Breast epithelium (tissue), 4 donors: ENCODE results near the gene PCIF1. TPM values are rescaled to one million over a fixed set of nuclear protein-coding genes. Genes with fewer than 3 reads are reported as not detected.
A peak's percentile ranks its signal among the peaks of the same experiment; 100 is the strongest.
"Not testable (repeated sequence)": the region's sequence is repeated elsewhere in the genome, so short reads cannot be mapped to it uniquely, and the experiment has no call there.

Experiments
- DNase-seq, 2 donors: peaks; one replicate each; pipeline ENCODE4 v3.0.0-alpha.2; 2019; ENCODE audit warnings: low spot score in 2 of 2
- H3K27ac ChIP-seq, 2 donors: fragments of 200-600 bp; sonication (generic) in 1 of 2; one replicate each; pipeline ENCODE4 v1.5.1; 2016 to 2019; ENCODE audit warnings: mild to moderate bottlenecking in 1 of 2
- H3K27me3 ChIP-seq, 2 donors: fragments of 200-600 bp; sonication (generic) in 1 of 2; one replicate each; pipeline versions ENCODE4 v1.5.1 to v1.6.0; 2017 to 2019; ENCODE audit warnings: control low read depth in 1 of 2, mild to moderate bottlenecking in 1 of 2
- H3K36me3 ChIP-seq: fragments of 200-600 bp; one replicate; pipeline ENCODE4 v1.5.1; 2019
- H3K4me1 ChIP-seq, 2 donors: fragments of 200-600 bp; sonication (generic); one replicate each; pipeline ENCODE4 v1.5.1; 2016 to 2019; ENCODE audit warnings: control low read depth in 1 of 2
- H3K4me3 ChIP-seq, 3 donors: fragments of 200-600 bp; sonication (generic); 1 replicate in 2 of 3; 2 replicates in 1 of 3; pipeline ENCODE4 v1.5.1; 2016 to 2019; ENCODE audit warnings: mild to moderate bottlenecking in 3 of 3, moderate library complexity in 2 of 3
- H3K9me3 ChIP-seq, 2 donors: fragments of 200-600 bp; sonication (generic) in 1 of 2; one replicate each; pipeline ENCODE4 v1.5.1; 2016 to 2019; ENCODE audit warnings: control low read depth in 1 of 2
- POLR2A ChIP-seq: fragments of 450-650 bp; IDR thresholded peaks from one replicate; pipeline ENCODE4 v1.6.1; 2016; ENCODE audit warnings: antibody characterized with exemption, mild to moderate bottlenecking, moderate library complexity
- POLR2AphosphoS5 ChIP-seq, 3 donors: sonication (generic); formaldehyde crosslinking; IDR thresholded peaks; one replicate each; pipeline ENCODE4 v1.6.1; 2017; ENCODE audit warnings: antibody characterized with exemption in 3 of 3
- intact Hi-C: fragments of 100-400 bp; cut with DNase I; formaldehyde crosslinking; loops from one replicate; pipeline ENCODE4 v1.15.1; 2023; ENCODE audit warnings: low total_unique reads
- total RNA-seq, 3 donors: library from RNA; depleted of rRNA; stranded (reverse); fragments of >200 nt; gene quantifications; one replicate each; pipeline ENCODE4 v1.1.0, GENCODE V29; 2016
- TF ChIP-seq, protein P1 (sequence below), 3 donors: fragments of 450-650 bp; IDR thresholded peaks; one replicate each; pipeline ENCODE4 v1.5.1; 2016 to 2017; ENCODE audit warnings: antibody characterized with exemption in 3 of 3, mild to moderate bottlenecking in 3 of 3, moderate library complexity in 3 of 3

Gene PCIF1
- total RNA-seq, 3 donors from 2014 or later: 28.2 to 40.2 (median 30.8) TPM

DNA sequence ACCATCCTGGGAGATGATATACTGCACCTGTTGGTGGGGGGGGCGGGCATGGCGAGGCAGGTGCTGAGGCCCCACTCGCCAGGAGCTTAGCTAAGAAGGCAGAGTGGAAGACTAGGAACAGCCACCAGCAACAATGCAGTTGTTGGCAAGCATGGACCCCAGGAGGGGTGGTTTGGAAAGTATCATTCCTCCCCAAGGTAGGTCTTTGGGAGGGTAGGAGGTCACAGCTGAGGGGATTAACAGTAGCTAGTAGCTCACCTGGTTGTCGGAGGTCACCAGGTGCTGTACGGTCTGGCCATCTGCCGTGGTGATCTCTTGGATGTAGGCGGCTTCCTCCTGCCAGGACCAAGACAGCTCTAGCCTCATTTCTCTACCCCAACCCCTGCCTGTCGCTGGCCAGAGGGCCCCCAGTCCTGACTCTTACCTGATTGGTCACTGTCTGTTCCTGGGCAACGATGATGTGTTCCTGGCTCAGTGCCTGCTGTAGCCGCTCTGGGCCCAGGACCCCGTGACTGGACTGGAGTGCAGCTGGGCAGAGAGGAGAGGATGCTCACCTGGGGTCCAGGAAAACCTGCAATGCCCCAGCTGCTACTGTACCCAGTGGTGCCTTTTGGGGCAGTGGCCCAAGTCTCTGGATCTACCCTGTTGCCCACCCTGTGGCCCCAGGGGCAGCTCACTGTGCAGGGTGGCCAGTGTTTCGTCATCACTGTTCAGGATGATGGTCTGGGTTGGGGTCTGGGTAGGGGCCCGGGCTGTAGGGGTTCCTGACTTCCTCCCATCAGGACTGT lies 15.3 kb downstream of the PCIF1 start:
- no peak overlapping the region for H3K4me3 ChIP-seq
- no peak for DNase-seq
- intact Hi-C loops: no loop called here
- no peak for TF ChIP-seq POLR2AphosphoS5 (IDR thresholded peaks at IDR 0.05)
- TF ChIP-seq, protein P1, sequence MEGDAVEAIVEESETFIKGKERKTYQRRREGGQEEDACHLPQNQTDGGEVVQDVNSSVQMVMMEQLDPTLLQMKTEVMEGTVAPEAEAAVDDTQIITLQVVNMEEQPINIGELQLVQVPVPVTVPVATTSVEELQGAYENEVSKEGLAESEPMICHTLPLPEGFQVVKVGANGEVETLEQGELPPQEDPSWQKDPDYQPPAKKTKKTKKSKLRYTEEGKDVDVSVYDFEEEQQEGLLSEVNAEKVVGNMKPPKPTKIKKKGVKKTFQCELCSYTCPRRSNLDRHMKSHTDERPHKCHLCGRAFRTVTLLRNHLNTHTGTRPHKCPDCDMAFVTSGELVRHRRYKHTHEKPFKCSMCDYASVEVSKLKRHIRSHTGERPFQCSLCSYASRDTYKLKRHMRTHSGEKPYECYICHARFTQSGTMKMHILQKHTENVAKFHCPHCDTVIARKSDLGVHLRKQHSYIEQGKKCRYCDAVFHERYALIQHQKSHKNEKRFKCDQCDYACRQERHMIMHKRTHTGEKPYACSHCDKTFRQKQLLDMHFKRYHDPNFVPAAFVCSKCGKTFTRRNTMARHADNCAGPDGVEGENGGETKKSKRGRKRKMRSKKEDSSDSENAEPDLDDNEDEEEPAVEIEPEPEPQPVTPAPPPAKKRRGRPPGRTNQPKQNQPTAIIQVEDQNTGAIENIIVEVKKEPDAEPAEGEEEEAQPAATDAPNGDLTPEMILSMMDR (IDR thresholded peaks at IDR 0.05): no peak
- TF ChIP-seq POLR2A: no peak
- no peaks in the 10 kb centered on the region for H3K4me1 ChIP-seq
- H3K27ac ChIP-seq: peak overlapping the region in 1 of 2 donors; percentile 38
- H3K36me3 ChIP-seq: peaks cover 8% of the 10 kb centered on the region
- H3K9me3 ChIP-seq: no peaks in the 10 kb centered on the region
- no peaks in the 10 kb centered on the region for H3K27me3 ChIP-seq

DNA sequence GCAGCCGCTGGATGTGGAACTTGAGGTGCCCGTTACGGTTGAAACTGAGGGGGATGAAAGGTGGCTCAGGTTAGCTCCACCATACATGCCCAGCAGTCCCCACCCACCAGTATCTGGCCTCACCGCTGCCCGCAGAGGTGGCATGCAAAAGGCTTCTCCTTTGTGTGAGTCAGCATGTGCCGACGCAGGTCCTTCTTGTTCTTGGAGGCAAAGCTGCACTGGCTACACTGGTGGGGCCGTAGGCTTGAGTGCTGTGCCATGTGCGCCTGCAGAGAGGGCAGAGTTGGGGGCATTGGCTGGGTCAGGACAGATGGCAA lies 15.8 kb downstream of the PCIF1 start:
- Histone ChIP-seq H3K27ac (peak overlapping the region in 1 of 2 donors; percentile 38), H3K4me3 (no peak overlapping the region), H3K9me3 (no peaks in the 10 kb centered on the region), H3K27me3 (no peaks in the 10 kb centered on the region), H3K36me3 (peaks cover 8% of the 10 kb centered on the region), H3K4me1 (no peaks in the 10 kb centered on the region)
- no peak for DNase-seq
- intact Hi-C loops: no loop called here
- TF ChIP-seq, protein P1 (IDR thresholded peaks at IDR 0.05): no peak
- TF ChIP-seq POLR2AphosphoS5 (IDR thresholded peaks at IDR 0.05): no peak
- TF ChIP-seq POLR2A: no peak

DNA sequence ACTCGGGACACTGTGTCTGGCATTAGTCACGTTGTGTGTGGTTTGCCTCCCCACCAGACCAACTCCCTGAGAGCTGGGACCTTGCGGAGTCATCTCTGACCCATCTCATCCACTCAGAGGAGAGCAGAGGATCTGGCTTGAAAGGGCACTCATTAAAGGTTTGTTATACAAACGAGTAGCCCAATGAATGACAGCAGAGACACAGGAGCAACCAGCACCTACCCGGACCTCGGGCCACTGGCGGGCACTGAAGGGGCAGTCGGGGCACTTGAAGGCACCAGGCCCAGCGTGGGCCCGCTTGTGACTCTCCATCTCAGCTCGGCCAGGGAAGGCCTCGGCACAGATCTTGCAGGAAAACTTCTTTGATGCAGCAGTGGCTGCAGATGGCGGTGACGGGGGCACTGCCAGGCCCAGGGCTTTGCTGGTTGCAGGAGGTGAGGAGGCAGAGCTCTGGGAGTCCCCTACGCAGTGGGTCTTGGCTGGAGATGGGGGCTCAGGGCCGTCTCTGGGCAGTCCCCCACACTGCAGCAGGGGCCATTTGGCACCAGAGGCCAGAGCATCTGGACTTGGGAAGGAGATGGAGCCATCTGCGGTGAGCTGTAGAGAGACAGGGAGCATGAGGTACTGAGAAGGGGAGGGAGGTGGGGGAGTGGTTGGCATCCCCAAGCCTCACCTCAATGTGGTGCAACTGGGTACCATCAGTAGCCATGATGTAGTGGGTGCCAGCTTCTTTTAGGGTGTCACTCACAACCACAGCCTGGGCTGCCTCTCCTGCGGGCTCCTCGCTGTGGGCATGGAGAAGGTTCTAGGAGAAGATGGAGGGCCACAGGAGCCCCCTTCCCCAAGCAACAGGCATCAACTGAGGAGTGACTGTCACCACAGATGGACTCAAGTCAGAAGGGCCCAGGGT lies 17.7 kb downstream of the PCIF1 start:
- Histone ChIP-seq H3K9me3 (no peaks in the 10 kb centered on the region), H3K27ac (no peak overlapping the region), H3K4me1 (no peaks in the 10 kb centered on the region), H3K27me3 (no peaks in the 10 kb centered on the region), H3K4me3 (no peak overlapping the region), H3K36me3 (peaks cover 8% of the 10 kb centered on the region)
- no peak for DNase-seq
- no peak for TF ChIP-seq POLR2A
- intact Hi-C loops: no loop called here

GRCh38 chr20:45952861-45953260 lies 18.4 kb downstream of the PCIF1 start:
- TF ChIP-seq POLR2A: no peak
- TF ChIP-seq, protein P1 (IDR thresholded peaks at IDR 0.05): no peak
- no peak for TF ChIP-seq POLR2AphosphoS5 (IDR thresholded peaks at IDR 0.05)
- no peaks in the 10 kb centered on the region for H3K27me3 ChIP-seq
- H3K27ac ChIP-seq: no peak overlapping the region
- H3K9me3 ChIP-seq: no peaks in the 10 kb centered on the region
- H3K4me3 ChIP-seq: no peak overlapping the region
- no peaks in the 10 kb centered on the region for H3K4me1 ChIP-seq
- no peak for DNase-seq
- intact Hi-C loops: no loop called here
- H3K36me3 ChIP-seq: peaks cover 8% of the 10 kb centered on the region

DNA sequence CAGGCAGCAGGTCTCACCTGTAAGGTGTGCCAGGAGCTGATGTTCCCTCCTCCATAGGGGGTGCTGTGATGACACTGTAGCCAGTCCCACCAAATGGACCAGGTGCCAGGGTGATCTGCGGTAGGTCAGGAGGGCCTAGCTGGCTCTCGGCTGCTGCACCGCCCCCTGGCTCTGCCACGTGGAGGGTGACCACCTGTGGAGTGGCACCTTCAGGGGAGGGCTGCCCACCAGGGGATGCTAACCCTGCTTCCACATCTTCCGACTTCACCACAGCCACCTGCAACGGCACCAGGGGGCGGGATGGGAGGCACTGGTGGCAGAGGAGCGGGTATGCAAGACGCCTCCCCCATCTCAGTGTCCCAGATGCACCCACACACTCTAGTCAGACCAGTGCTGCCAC lies 19.2 kb downstream of the PCIF1 start:
- Histone ChIP-seq H3K36me3 (peaks cover 8% of the 10 kb centered on the region), H3K27ac (peak overlapping the region in 1 of 2 donors; percentile 19), H3K9me3 (no peaks in the 10 kb centered on the region), H3K4me3 (no peak overlapping the region), H3K4me1 (no peaks in the 10 kb centered on the region), H3K27me3 (no peaks in the 10 kb centered on the region)
- no peak for DNase-seq
- no peak for TF ChIP-seq POLR2AphosphoS5 (IDR thresholded peaks at IDR 0.05)
- TF ChIP-seq POLR2A: no peak
- TF ChIP-seq, protein P1 (IDR thresholded peaks at IDR 0.05): no peak
- intact Hi-C loops: no loop called here

DNA sequence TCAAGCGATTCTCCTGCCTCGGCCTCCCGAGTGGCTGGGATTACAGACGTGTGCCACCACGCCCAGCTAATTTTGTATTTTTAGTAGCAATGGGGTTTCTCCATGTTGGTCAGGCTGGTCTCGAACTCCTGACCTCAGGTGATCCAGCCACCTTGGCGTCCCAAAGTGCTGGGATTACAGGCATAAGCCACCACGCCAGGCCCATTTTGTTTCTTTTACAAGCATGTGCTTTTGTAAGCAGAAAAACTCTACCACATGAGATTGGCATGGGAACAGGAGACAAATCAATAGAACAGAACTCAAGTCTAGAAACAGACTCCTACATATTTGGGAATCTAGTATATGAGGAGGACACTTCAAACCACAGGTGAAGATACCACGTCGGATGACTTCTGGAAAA lies 21.8 kb downstream of the PCIF1 start:
- H3K4me3 ChIP-seq, H3K27ac ChIP-seq, DNase-seq, H3K9me3 ChIP-seq, intact Hi-C loops, H3K27me3 ChIP-seq, H3K4me1 ChIP-seq: not testable (repeated sequence)
- peaks cover 17% of the 10 kb centered on the region for H3K36me3 ChIP-seq
